HepG2 (cell line): Measurements from ENCODE around the gene OR1L1. TPM values are rescaled to one million over a fixed set of nuclear protein-coding genes. Genes with fewer than 3 reads are reported as not detected.

Experiments used
- ATAC-seq: fragments of 200-7000 bp; cut with Tn5 transposase; 3 replicates; pipeline ENCODE4 v1.9.1; 2020; ENCODE audit warnings: mild to moderate bottlenecking, moderate library complexity
- Bru-seq: library from RNA; stranded (reverse); fragments of 400-500 nt; gene quantifications from one replicate; lab custom pipeline; 2021; lab: Mats Ljungman, UMichigan
- BruChase-seq, 2 experiments: library from RNA; stranded (reverse); fragments of 400-500 nt; gene quantifications; one replicate each; lab custom pipeline; 2021; lab: Mats Ljungman, UMichigan
- BruUV-seq: library from RNA; stranded (reverse); fragments of 400-500 nt; replicated peaks from 2 replicates; lab custom pipeline; 2021; lab: Mats Ljungman, UMichigan
- CTCF ChIA-PET: fragments of 300-600 bp; formaldehyde crosslinking; extraction: SDS; loops from one replicate; lab custom pipeline; 2021; ENCODE audit warnings: low total read pairs, inconsistent platforms, low intra/inter-chr PET ratio; lab: Yijun Ruan, JAX
- POLR2A ChIA-PET: fragments of 350-600 bp; sonication (Branson Sonifier 250); formaldehyde crosslinking; loops from one replicate; lab custom pipeline; 2020; ENCODE audit warnings: antibody characterized with exemption, inconsistent platforms; lab: Yijun Ruan, JAX
- DNase-seq: peaks from one replicate; pipeline ENCODE4 v3.0.0-alpha.2; 2015; ENCODE audit warnings: low spot score
- FAIRE-seq: peaks from 3 replicates; lab custom pipeline; 2011; peaks lifted over from hg19 to GRCh38; lab: Jason Lieb, UNC
- H2AFZ ChIP-seq: one replicate; pipeline ENCODE4 v1.6.1; 2011; ENCODE audit warnings: low read length, inconsistent platforms
- H3K27ac ChIP-seq: fragments of 300-600 bp; 3 replicates; pipeline ENCODE4 v1.8.0; 2011; ENCODE audit warnings: mixed run types, mild to moderate bottlenecking, mixed read lengths, low read length, inconsistent platforms; ENCODE audit not compliant: insufficient read depth; ENCODE audit errors: extremely low read length
- H3K27me3 ChIP-seq, 2 experiments: fragments of 200-600 bp in 1 of 2; 2 replicates in 1 of 2; 3 replicates in 1 of 2; pipeline versions ENCODE4 v1.6.0 to v1.8.0; 2011; ENCODE audit warnings: low read length in 2 of 2, mild to moderate bottlenecking in 2 of 2, moderate library complexity in 2 of 2, inconsistent platforms in 1 of 2; ENCODE audit not compliant: insufficient read depth in 2 of 2, control insufficient read depth in 1 of 2
- H3K36me3 ChIP-seq, 2 experiments: fragments of 200-600 bp in 1 of 2; replicated peaks in 1 of 2; 2 replicates in 1 of 2; 3 replicates in 1 of 2; pipeline versions ENCODE4 v1.5.1 to v1.8.0; 2011; ENCODE audit warnings: low read length in 2 of 2, inconsistent platforms in 1 of 2; ENCODE audit not compliant: insufficient read depth in 2 of 2, control insufficient read depth in 1 of 2
- H3K4me1 ChIP-seq: 2 replicates; pipeline ENCODE4 v1.5.1; 2012; ENCODE audit warnings: low read length, inconsistent platforms; ENCODE audit not compliant: insufficient read depth
- H3K4me2 ChIP-seq: 2 replicates; pipeline ENCODE4 v1.6.0; 2011; ENCODE audit warnings: low read depth, low read length, inconsistent platforms
- H3K4me3 ChIP-seq, 3 experiments: fragments of 200-600 bp in 1 of 3; sonication (generic), shearing (Covaris generic) in 1 of 3; replicated peaks in 1 of 3; 2 replicates each; pipeline ENCODE4 v1.5.1; 2011 to 2016; ENCODE audit warnings: low read length in 3 of 3, inconsistent platforms in 2 of 3, low read depth in 2 of 3, mild to moderate bottlenecking in 2 of 3, control low read depth in 1 of 3, mixed read lengths in 1 of 3; ENCODE audit not compliant: insufficient read depth in 1 of 3
- H3K79me2 ChIP-seq: one replicate; pipeline ENCODE4 v1.6.1; 2011; ENCODE audit warnings: low read length, inconsistent platforms; ENCODE audit not compliant: insufficient read depth
- H3K9ac ChIP-seq: 2 replicates; pipeline ENCODE4 v1.6.0; 2011; ENCODE audit warnings: mild to moderate bottlenecking, low read depth, low read length, inconsistent platforms; ENCODE audit not compliant: insufficient read depth
- H3K9me3 ChIP-seq: 2 replicates; pipeline ENCODE4 v1.5.1; 2012; ENCODE audit warnings: mild to moderate bottlenecking, low read length
- H4K20me1 ChIP-seq: 2 replicates; pipeline ENCODE4 v1.6.0; 2011; ENCODE audit warnings: inconsistent platforms, mild to moderate bottlenecking, low read length, moderate library complexity; ENCODE audit not compliant: insufficient read depth
- KAT8 ChIP-seq: IDR thresholded peaks from 2 replicates; pipeline ENCODE4 v1.6.1; 2016; ENCODE audit warnings: missing genetic modification reagents, missing compliant biosample characterization
- MIXL1 ChIP-seq: IDR thresholded peaks from 2 replicates; pipeline ENCODE4 v1.6.1; 2016
- NAIF1 ChIP-seq: sonication (generic); formaldehyde crosslinking; IDR thresholded peaks from 2 replicates; pipeline ENCODE4 v1.5.0; 2020; ENCODE audit warnings: mild to moderate bottlenecking, missing genetic modification reagents, borderline replicate concordance
- NRL ChIP-seq: sonication (generic); formaldehyde crosslinking; IDR thresholded peaks from 2 replicates; pipeline ENCODE4 v1.5.0; 2020; ENCODE audit warnings: missing genetic modification reagents, mild to moderate bottlenecking, moderate library complexity, borderline replicate concordance
- PHB2 ChIP-seq: fragments of 450-650 bp; IDR thresholded peaks from 2 replicates; pipeline ENCODE4 v1.6.1; 2018; ENCODE audit not compliant: partially characterized antibody
- RBAK ChIP-seq: sonication (generic); formaldehyde crosslinking; IDR thresholded peaks from 2 replicates; pipeline ENCODE4 v1.5.1; 2020; ENCODE audit warnings: mild to moderate bottlenecking, missing genetic modification reagents
- REPIN1 ChIP-seq: sonication (generic); formaldehyde crosslinking; IDR thresholded peaks from 2 replicates; pipeline ENCODE4 v1.8.0; 2022; ENCODE audit warnings: missing genetic modification reagents, low read depth, mild to moderate bottlenecking, borderline replicate concordance
- TEAD3 ChIP-seq: optimal IDR thresholded peaks from 2 replicates; pipeline ENCODE3; 2016; ENCODE audit warnings: borderline replicate concordance
- ZBTB26 ChIP-seq: IDR thresholded peaks from 2 replicates; pipeline ENCODE4 v1.6.1; 2016; ENCODE audit warnings: missing compliant biosample characterization, missing genetic modification reagents, borderline replicate concordance
- ZBTB39 ChIP-seq: sonication (generic); formaldehyde crosslinking; IDR thresholded peaks from 2 replicates; pipeline ENCODE4 v1.5.0; 2020; ENCODE audit warnings: missing genetic modification reagents
- ZNF451 ChIP-seq: sonication (generic); formaldehyde crosslinking; IDR thresholded peaks from 2 replicates; pipeline ENCODE4 v1.5.0; 2020; ENCODE audit warnings: mild to moderate bottlenecking, missing genetic modification reagents
- ZNF562 ChIP-seq: sonication (generic); formaldehyde crosslinking; IDR thresholded peaks from 2 replicates; pipeline ENCODE4 v1.8.0; 2022; ENCODE audit warnings: missing genetic modification reagents, borderline replicate concordance
- WGBS: methylation state at CpG from one replicate; pipeline ENCODE4 v1.1.6; 2017; ENCODE audit warnings: low lambda C conversion rate; 5-methylcytosine and 5-hydroxymethylcytosine counted together
- in situ Hi-C: cut with HindIII; loops from 2 replicates; pipeline ENCODE4 v1.10.0; 2017; ENCODE audit warnings: low pct_unique_long_range_greater_than_20kb; ENCODE audit not compliant: extremely low pct_ligation_motif_present
- intact Hi-C: fragments of 100-400 bp; cut with micrococcal nuclease; formaldehyde crosslinking; loops from one replicate; pipeline ENCODE4 v1.10.0; 2022; ENCODE audit not compliant: unreplicated experiment
- long read RNA-seq, 2 experiments: library from RNA in 1 of 2; library from polyadenylated mRNA in 1 of 2; stranded (forward) in 1 of 2; unstranded in 1 of 2; transcript quantifications; one replicate each; pipeline ENCODE4 v2.0.0, GENCODE V29; 2019 to 2022
- polyA minus RNA-seq, 3 experiments: library from RNA; depleted of rRNA, polyadenylated mRNA; stranded (reverse); fragments of >200 nt; gene quantifications; 2 replicates each; pipeline ENCODE4 v1.2.3, GENCODE V29; 2011; ENCODE audit warnings: low replicate concordance in 1 of 3
- polyA plus RNA-seq, 8 experiments: library from polyadenylated mRNA; depleted of rRNA in 3 of 8; stranded (reverse) in 7 of 8; unstranded in 1 of 8; fragments of >200 nt; fragmentation: Illumina TruSeq in 4 of 8; extraction: Trizol in 4 of 8; gene quantifications; 2 replicates each; pipeline versions ENCODE4 v1.2.1 to v1.2.3, GENCODE V29; 2011 to 2016; ENCODE audit warnings: low read depth in 4 of 8, missing spikeins in 1 of 8, mixed read lengths in 1 of 8; ENCODE audit not compliant: insufficient read depth in 1 of 8
- total RNA-seq, 5 experiments: library from RNA; depleted of rRNA; stranded (reverse); fragments of >200 nt; fragmentation: Illumina TruSeq; extraction: Trizol; gene quantifications; 2 replicates each; pipeline ENCODE4 v1.2.3, GENCODE V29; 2016; ENCODE audit warnings: low read depth in 1 of 5
- TF ChIP-seq, protein P1 (sequence below): sonication (generic); formaldehyde crosslinking; IDR thresholded peaks from 2 replicates; pipeline ENCODE4 v1.5.0; 2020; ENCODE audit warnings: mild to moderate bottlenecking, missing genetic modification reagents

OR1L1 gene
- not detected in 2 replicates for total RNA-seq (2016; rRNA removed; fragmentation: Illumina TruSeq; extraction: Trizol)
- total RNA-seq (2016; cell fraction: cytosol; rRNA removed; fragmentation: Illumina TruSeq; extraction: Trizol; ENCODE audit: low read depth) = not detected in 2 replicates
- not detected in 2 replicates for total RNA-seq (2016; cell fraction: insoluble cytoplasmic fraction; rRNA removed; fragmentation: Illumina TruSeq; extraction: Trizol)
- total RNA-seq (2016; cell fraction: membrane; rRNA removed; fragmentation: Illumina TruSeq; extraction: Trizol) = not detected in 2 replicates
- not detected in 2 replicates for total RNA-seq (2016; cell fraction: nucleus; rRNA removed; fragmentation: Illumina TruSeq; extraction: Trizol)
- not detected in 2 replicates for polyA plus RNA-seq (2011; rRNA removed)
- not detected in 2 replicates for polyA plus RNA-seq (2011; cell fraction: cytosol; rRNA removed)
- not detected in 2 replicates for polyA plus RNA-seq (2011; cell fraction: nucleus; rRNA removed)
- not detected in 2 replicates for polyA plus RNA-seq (2012)
- not detected in 2 replicates for polyA plus RNA-seq (2016; cell fraction: cytosol; fragmentation: Illumina TruSeq; extraction: Trizol; ENCODE audit: low read depth)
- not detected in 2 replicates for polyA plus RNA-seq (2016; cell fraction: insoluble cytoplasmic fraction; fragmentation: Illumina TruSeq; extraction: Trizol; ENCODE audit: low read depth)
- not detected in 2 replicates for polyA plus RNA-seq (2016; cell fraction: membrane; fragmentation: Illumina TruSeq; extraction: Trizol; ENCODE audit: low read depth)
- polyA plus RNA-seq (2016; cell fraction: nucleus; fragmentation: Illumina TruSeq; extraction: Trizol; ENCODE audit: insufficient read depth, low read depth) = not detected in 2 replicates
- not detected in 2 replicates for polyA minus RNA-seq (2011; rRNA and poly(A)+ RNA removed; ENCODE audit: low replicate concordance)
- polyA minus RNA-seq (2011; cell fraction: cytosol; rRNA and poly(A)+ RNA removed) = not detected in 2 replicates
- not detected in 2 replicates for polyA minus RNA-seq (2011; cell fraction: nucleus; rRNA and poly(A)+ RNA removed)
- Bru-seq, nascent RNA = not detected
- not detected for BruChase-seq, experiment 1, labeled RNA remaining after a 6-hour chase
- not detected for BruChase-seq, experiment 2, labeled RNA remaining after a 2-hour chase
- long read RNA-seq, experiment 1 = 0 reads
- long read RNA-seq, experiment 2 = 0 reads

DNA sequence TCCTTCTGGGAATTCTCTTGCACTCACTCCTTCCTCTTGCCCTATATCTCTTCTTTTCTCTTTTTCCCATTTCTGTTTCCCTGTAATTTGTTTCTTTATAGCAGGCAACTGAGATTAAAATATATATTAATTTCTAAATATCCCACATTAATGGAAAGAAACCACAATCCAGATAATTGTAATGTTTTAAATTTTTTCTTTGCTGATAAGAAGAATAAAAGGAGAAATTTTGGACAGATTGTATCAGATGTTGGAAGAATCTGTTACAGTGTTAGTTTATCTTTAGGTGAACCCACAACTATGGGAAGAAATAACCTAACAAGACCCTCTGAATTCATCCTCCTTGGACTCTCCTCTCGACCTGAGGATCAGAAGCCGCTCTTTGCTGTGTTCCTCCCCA, at the start of gene OR1L1:
Gene OR1L1 (plus strand): TSS at position 301 of the 400 bp plus-strand sequence. CDS start 0 bp downstream, at position 301.
- H3K27me3 ChIP-seq = no peaks in the 10 kb centered on the region
- no TSS peak for BruUV-seq
- in situ Hi-C loops = no loop called here
- no peak for TF ChIP-seq KAT8 (CRISPR knock-in tag)
- no peak for TF ChIP-seq ZNF451
- TF ChIP-seq TEAD3 (CRISPR knock-in tag) = no peak
- TF ChIP-seq MIXL1 (CRISPR knock-in tag) = no peak
- no peak for TF ChIP-seq ZBTB26 (CRISPR knock-in tag)
- TF ChIP-seq PHB2 = no peak
- TF ChIP-seq, protein P1, sequence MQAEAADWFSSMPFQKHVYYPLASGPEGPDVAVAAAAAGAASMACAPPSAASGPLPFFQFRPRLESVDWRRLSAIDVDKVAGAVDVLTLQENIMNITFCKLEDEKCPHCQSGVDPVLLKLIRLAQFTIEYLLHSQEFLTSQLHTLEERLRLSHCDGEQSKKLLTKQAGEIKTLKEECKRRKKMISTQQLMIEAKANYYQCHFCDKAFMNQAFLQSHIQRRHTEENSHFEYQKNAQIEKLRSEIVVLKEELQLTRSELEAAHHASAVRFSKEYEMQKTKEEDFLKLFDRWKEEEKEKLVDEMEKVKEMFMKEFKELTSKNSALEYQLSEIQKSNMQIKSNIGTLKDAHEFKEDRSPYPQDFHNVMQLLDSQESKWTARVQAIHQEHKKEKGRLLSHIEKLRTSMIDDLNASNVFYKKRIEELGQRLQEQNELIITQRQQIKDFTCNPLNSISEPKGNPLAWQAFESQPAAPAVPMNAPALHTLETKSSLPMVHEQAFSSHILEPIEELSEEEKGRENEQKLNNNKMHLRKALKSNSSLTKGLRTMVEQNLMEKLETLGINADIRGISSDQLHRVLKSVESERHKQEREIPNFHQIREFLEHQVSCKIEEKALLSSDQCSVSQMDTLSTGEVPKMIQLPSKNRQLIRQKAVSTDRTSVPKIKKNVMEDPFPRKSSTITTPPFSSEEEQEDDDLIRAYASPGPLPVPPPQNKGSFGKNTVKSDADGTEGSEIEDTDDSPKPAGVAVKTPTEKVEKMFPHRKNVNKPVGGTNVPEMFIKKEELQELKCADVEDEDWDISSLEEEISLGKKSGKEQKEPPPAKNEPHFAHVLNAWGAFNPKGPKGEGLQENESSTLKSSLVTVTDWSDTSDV (CRISPR knock-in tag) = no peak
- TF ChIP-seq ZBTB39 = no peak
- TF ChIP-seq NRL = no peak
- no peak for TF ChIP-seq NAIF1 (CRISPR knock-in tag)
- no peak for TF ChIP-seq RBAK (CRISPR knock-in tag)
- TF ChIP-seq REPIN1 (CRISPR knock-in tag) = no peak
- no peak for TF ChIP-seq ZNF562 (CRISPR knock-in tag)

More for the DNA sequence above, at the start of gene OR1L1:
- ChIA-PET POLR2A (no interaction called here), CTCF (no interaction called here)
- no peak for FAIRE-seq
- ATAC-seq = no peak
- no peaks in the 10 kb centered on the region for H4K20me1 ChIP-seq
- intact Hi-C loops = no loop called here
- no peaks in the 10 kb centered on the region for H3K36me3 ChIP-seq
- H3K4me2 ChIP-seq = no peak within 1 kb of the TSS
- H3K4me3 ChIP-seq = no peak within 1 kb of the TSS
- peaks cover 17% of the 10 kb centered on the region for H3K4me1 ChIP-seq
- no peak within 1 kb of the TSS for H3K27ac ChIP-seq
- no peak for DNase-seq
- no peaks in the 10 kb centered on the region for H3K9me3 ChIP-seq
- H3K9ac ChIP-seq = no peak within 1 kb of the TSS
- no peaks in the 10 kb centered on the region for H3K79me2 ChIP-seq
- 0% methylated on average over 2 of the region's 2 CpGs for WGBS
- no peak within 1 kb of the TSS for H2AFZ ChIP-seq
